ENCODE data around the gene PKN1.

PKN1 gene

DNA sequence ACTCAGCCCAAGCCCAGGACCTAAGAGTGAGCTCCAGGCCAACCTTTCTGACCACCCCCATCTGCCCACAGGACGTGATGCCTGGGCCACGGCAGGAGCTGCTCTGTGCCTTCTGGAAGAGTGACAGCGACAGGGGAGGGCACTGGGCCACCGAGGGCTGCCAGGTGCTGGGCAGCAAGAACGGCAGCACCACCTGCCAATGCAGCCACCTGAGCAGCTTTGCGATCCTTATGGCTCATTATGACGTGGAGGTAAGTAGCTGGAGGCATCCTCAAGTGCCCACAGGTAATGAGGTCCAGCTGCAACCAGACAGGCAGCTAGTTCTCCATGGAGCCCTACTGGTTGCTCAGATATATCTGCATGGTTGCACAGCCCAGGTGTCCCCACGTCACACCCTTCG is 28.8 kb upstream of the PKN1 start:
- no peak overlapping the region for H3K4me2 ChIP-seq (ENCODE audit: insufficient read depth, low read length, poor library complexity, severe bottlenecking)
- no peak overlapping the region for H2BK15ac ChIP-seq (ENCODE audit: low read length)
- H3K23ac ChIP-seq (ENCODE audit: low read depth, low read length, poor library complexity), result peak overlapping the region; percentile 80
- no peak for DNase-seq (ENCODE audit: low spot score)
- H2BK5ac ChIP-seq (ENCODE audit: low read length), result no peak overlapping the region
- peaks cover 3 to 7% of the 10 kb centered on the region in 2 donors for H3K4me1 ChIP-seq (ENCODE audit: control insufficient read depth in 2 of 2, insufficient read depth in 1 of 2, low read depth in 1 of 2, low read length in 2 of 2)
- peaks cover 21 to 30% of the 10 kb centered on the region in 2 donors for H3K36me3 ChIP-seq (replicated peaks in 1 of 2; ENCODE audit: control insufficient read depth in 2 of 2, insufficient read depth in 2 of 2, low read length in 2 of 2)
- no peaks in the 10 kb centered on the region for H3K9me3 ChIP-seq (replicated peaks in 1 of 2; ENCODE audit: control insufficient read depth in 2 of 2, insufficient read depth in 1 of 2, low read depth in 1 of 2, low read length in 2 of 2)
- peak overlapping the region; percentile 0 for H3K18ac ChIP-seq (ENCODE audit: low read length)
- no peak overlapping the region for H3K27ac ChIP-seq (replicated peaks; ENCODE audit: low read length)
- peaks cover 0 to 3% (median 0%) of the 10 kb centered on the region in 3 experiments for H3K27me3 ChIP-seq (ENCODE audit: control insufficient read depth in 3 of 3, insufficient read depth in 3 of 3, low read depth in 1 of 3, low read length in 3 of 3)
- no peak overlapping the region for H3K9ac ChIP-seq (ENCODE audit: low read depth, low read length, poor library complexity)
- WGBS, 2 donors (ENCODE audit: extremely low coverage in 2 of 2, insufficient read length in 2 of 2, insufficient replicate concordance in 1 of 2), result no CpG with 5 or more reads among the region's 9 CpGs
- peak overlapping the region in 1 of 2 donors; percentile 32 for H3K4me3 ChIP-seq (ENCODE audit: low read length in 2 of 2)
- H3K79me1 ChIP-seq (ENCODE audit: low read depth, low read length), result no peaks in the 10 kb centered on the region
- no peak overlapping the region for H4K91ac ChIP-seq (ENCODE audit: low read depth, low read length, poor library complexity)
- H2AFZ ChIP-seq (ENCODE audit: low read length), result no peak overlapping the region
- no peak overlapping the region for H2AK5ac ChIP-seq (ENCODE audit: low read depth, low read length)
- H2BK12ac ChIP-seq (ENCODE audit: low read length), result peak overlapping the region; percentile 4
- H2BK120ac ChIP-seq (ENCODE audit: low read depth, low read length), result no peak overlapping the region
- no peak overlapping the region for H3K14ac ChIP-seq (ENCODE audit: low read length)
- H3K4ac ChIP-seq (ENCODE audit: low read length), result no peak overlapping the region
- no peak overlapping the region for H4K8ac ChIP-seq (ENCODE audit: low read depth, low read length)

DNA sequence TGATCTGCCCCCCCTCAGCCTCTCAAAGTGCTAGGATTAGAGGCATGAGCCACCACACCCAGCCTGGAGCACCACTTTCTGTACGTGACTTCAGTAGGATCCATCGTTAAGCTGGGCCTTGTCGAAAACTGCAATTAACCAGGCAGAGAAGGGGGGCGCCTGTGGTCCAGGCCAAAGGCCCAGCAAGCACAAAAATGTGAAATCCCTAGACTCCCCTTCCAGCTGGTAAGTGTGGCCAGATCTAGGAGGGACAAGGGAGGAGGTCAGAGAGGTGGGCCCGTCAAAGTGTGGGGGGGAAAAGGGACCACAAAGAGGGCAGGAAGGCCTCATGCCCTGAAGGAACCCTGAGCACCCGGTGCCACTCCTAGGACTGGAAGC is 27.7 kb upstream of the PKN1 start:
- H2AK5ac ChIP-seq (ENCODE audit: low read depth, low read length), result peak overlapping the region; percentile 68
- peak overlapping the region; percentile 39 for H3K18ac ChIP-seq (ENCODE audit: low read length)
- H3K4ac ChIP-seq (ENCODE audit: low read length), result peak overlapping the region; percentile 93
- peak overlapping the region; percentile 13 for H2BK15ac ChIP-seq (ENCODE audit: low read length)
- H3K4me1 ChIP-seq (ENCODE audit: control insufficient read depth in 2 of 2, insufficient read depth in 1 of 2, low read depth in 1 of 2, low read length in 2 of 2), result peaks cover 3 to 7% of the 10 kb centered on the region in 2 donors
- peaks cover 0 to 3% (median 0%) of the 10 kb centered on the region in 3 experiments for H3K27me3 ChIP-seq (ENCODE audit: control insufficient read depth in 3 of 3, insufficient read depth in 3 of 3, low read depth in 1 of 3, low read length in 3 of 3)
- DNase-seq (ENCODE audit: low spot score), result peak; percentile 52
- no peak overlapping the region for H2BK12ac ChIP-seq (ENCODE audit: low read length)
- H3K4me2 ChIP-seq (ENCODE audit: insufficient read depth, low read length, poor library complexity, severe bottlenecking), result peak overlapping the region; percentile 48
- peaks cover 5% of the 10 kb centered on the region for H3K79me1 ChIP-seq (ENCODE audit: low read depth, low read length)
- peak overlapping the region; percentile 40 to 74 for H3K4me3 ChIP-seq (ENCODE audit: low read length in 2 of 2)
- H4K8ac ChIP-seq (ENCODE audit: low read depth, low read length), result peak overlapping the region; percentile 76
- no CpG with 5 or more reads among the region's 6 CpGs for WGBS, 2 donors (ENCODE audit: extremely low coverage in 2 of 2, insufficient read length in 2 of 2, insufficient replicate concordance in 1 of 2)
- peak overlapping the region; percentile 27 for H3K27ac ChIP-seq (replicated peaks; ENCODE audit: low read length)
- H3K36me3 ChIP-seq (replicated peaks in 1 of 2; ENCODE audit: control insufficient read depth in 2 of 2, insufficient read depth in 2 of 2, low read length in 2 of 2), result peaks cover 31 to 41% of the 10 kb centered on the region in 2 donors
- H2BK120ac ChIP-seq (ENCODE audit: low read depth, low read length), result no peak overlapping the region
- H2BK5ac ChIP-seq (ENCODE audit: low read length), result peak overlapping the region; percentile 33
- peak overlapping the region; percentile 78 for H2AFZ ChIP-seq (ENCODE audit: low read length)
- H3K23ac ChIP-seq (ENCODE audit: low read depth, low read length, poor library complexity), result peak overlapping the region; percentile 46
- peak overlapping the region; percentile 37 for H3K9ac ChIP-seq (ENCODE audit: low read depth, low read length, poor library complexity)
- H3K9me3 ChIP-seq (replicated peaks in 1 of 2; ENCODE audit: control insufficient read depth in 2 of 2, insufficient read depth in 1 of 2, low read depth in 1 of 2, low read length in 2 of 2), result no peaks in the 10 kb centered on the region
- no peak overlapping the region for H3K14ac ChIP-seq (ENCODE audit: low read length)
- no peak overlapping the region for H4K91ac ChIP-seq (ENCODE audit: low read depth, low read length, poor library complexity)

DNA sequence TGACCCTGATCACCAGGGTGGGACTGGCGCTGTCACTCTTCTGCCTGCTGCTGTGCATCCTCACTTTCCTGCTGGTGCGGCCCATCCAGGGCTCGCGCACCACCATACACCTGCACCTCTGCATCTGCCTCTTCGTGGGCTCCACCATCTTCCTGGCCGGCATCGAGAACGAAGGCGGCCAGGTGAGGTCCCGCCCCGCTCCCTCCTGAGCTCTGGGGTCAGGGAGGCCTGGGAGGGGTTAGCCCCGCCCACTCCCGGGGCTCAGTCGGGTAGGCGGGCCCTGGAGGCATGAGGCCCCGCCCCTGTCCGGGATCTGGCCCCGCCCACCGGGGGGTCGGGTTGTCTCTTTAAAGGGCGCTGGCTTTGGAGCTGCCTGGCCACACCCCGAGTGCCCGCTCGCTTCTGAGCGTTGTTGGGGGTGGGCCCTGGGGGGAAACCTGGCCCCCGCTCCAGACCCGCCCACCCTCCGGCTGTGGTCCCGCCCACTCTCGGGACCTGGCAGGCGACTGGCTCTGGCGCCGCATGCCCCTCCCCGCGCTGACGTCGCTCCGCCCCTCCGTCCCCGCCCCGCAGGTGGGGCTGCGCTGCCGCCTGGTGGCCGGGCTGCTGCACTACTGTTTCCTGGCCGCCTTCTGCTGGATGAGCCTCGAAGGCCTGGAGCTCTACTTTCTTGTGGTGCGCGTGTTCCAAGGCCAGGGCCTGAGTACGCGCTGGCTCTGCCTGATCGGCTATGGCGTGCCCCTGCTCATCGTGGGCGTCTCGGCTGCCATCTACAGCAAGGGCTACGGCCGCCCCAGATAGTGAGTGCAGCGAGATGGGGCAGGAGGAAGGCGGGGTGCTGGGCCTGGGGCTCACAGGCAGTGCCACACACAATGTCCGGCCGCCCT is 27.1 kb upstream of the PKN1 start:
- H3K18ac ChIP-seq (ENCODE audit: low read length), result peak overlapping the region; percentile 96
- H3K14ac ChIP-seq (ENCODE audit: low read length), result peak overlapping the region; percentile 98
- no peak overlapping the region for H4K8ac ChIP-seq (ENCODE audit: low read depth, low read length)
- H3K4me3 ChIP-seq (ENCODE audit: low read length in 2 of 2), result peak overlapping the region; percentile 40 to 74
- H2AFZ ChIP-seq (ENCODE audit: low read length), result peak overlapping the region; percentile 78
- peak overlapping the region; percentile 54 for H2BK5ac ChIP-seq (ENCODE audit: low read length)
- peaks cover 3 to 7% of the 10 kb centered on the region in 2 donors for H3K4me1 ChIP-seq (ENCODE audit: control insufficient read depth in 2 of 2, insufficient read depth in 1 of 2, low read depth in 1 of 2, low read length in 2 of 2)
- peak overlapping the region; percentile 70 for H3K27ac ChIP-seq (replicated peaks; ENCODE audit: low read length)
- H3K36me3 ChIP-seq (replicated peaks in 1 of 2; ENCODE audit: control insufficient read depth in 2 of 2, insufficient read depth in 2 of 2, low read length in 2 of 2), result peaks cover 37 to 47% of the 10 kb centered on the region in 2 donors
- H2BK120ac ChIP-seq (ENCODE audit: low read depth, low read length), result no peak overlapping the region
- H2AK5ac ChIP-seq (ENCODE audit: low read depth, low read length), result peak overlapping the region; percentile 36
- WGBS, 2 donors (ENCODE audit: extremely low coverage in 2 of 2, insufficient read length in 2 of 2, insufficient replicate concordance in 1 of 2), result no CpG with 5 or more reads among the region's 61 CpGs
- peak; percentile 98 for DNase-seq (ENCODE audit: low spot score)
- peak overlapping the region; percentile 93 for H2BK15ac ChIP-seq (ENCODE audit: low read length)
- H3K4me2 ChIP-seq (ENCODE audit: insufficient read depth, low read length, poor library complexity, severe bottlenecking), result peak overlapping the region; percentile 48
- H3K9me3 ChIP-seq (replicated peaks in 1 of 2; ENCODE audit: control insufficient read depth in 2 of 2, insufficient read depth in 1 of 2, low read depth in 1 of 2, low read length in 2 of 2), result no peaks in the 10 kb centered on the region
- no peak overlapping the region for H4K91ac ChIP-seq (ENCODE audit: low read depth, low read length, poor library complexity)
- peak overlapping the region; percentile 82 for H3K9ac ChIP-seq (ENCODE audit: low read depth, low read length, poor library complexity)
- peak overlapping the region; percentile 80 for H3K23ac ChIP-seq (ENCODE audit: low read depth, low read length, poor library complexity)
- H3K4ac ChIP-seq (ENCODE audit: low read length), result peak overlapping the region; percentile 93
- H3K79me1 ChIP-seq (ENCODE audit: low read depth, low read length), result peaks cover 5% of the 10 kb centered on the region
- no peak overlapping the region for H2BK12ac ChIP-seq (ENCODE audit: low read length)
- H3K27me3 ChIP-seq (ENCODE audit: control insufficient read depth in 3 of 3, insufficient read depth in 3 of 3, low read depth in 1 of 3, low read length in 3 of 3), result peaks cover 0 to 3% (median 0%) of the 10 kb centered on the region in 3 experiments
